Lower leg skin (tissue), 3 donors: ENCODE measurements around the gene MYO7A.

Experiments used
- CTCF ChIP-seq, 3 donors: fragments of 450-650 bp; IDR thresholded peaks; one replicate each; pipeline ENCODE4 v1.5.1; 2016; ENCODE audit warnings: antibody characterized with exemption in 3 of 3, mild to moderate bottlenecking in 3 of 3, moderate library complexity in 2 of 3
- POLR2A ChIP-seq, 2 donors: fragments of 450-650 bp; IDR thresholded peaks; one replicate each; pipeline ENCODE4 v1.6.1; 2016 to 2017; ENCODE audit warnings: antibody characterized with exemption in 2 of 2, mild to moderate bottlenecking in 1 of 2, moderate library complexity in 1 of 2

- TF ChIP-seq CTCF (IDR thresholded peaks at IDR 0.05) (no peak), POLR2A (IDR thresholded peaks at IDR 0.05) (no peak)
These were observed 12.8 kb upstream of the MYO7A start for GRCh38 chr11:77115181-77115611.
